ENCODE data around the gene OAT.
"Not testable (repeated sequence)": the region's sequence is repeated elsewhere in the genome, so short reads cannot be mapped to it uniquely, and the experiment has no call there.

The OAT gene

DNA sequence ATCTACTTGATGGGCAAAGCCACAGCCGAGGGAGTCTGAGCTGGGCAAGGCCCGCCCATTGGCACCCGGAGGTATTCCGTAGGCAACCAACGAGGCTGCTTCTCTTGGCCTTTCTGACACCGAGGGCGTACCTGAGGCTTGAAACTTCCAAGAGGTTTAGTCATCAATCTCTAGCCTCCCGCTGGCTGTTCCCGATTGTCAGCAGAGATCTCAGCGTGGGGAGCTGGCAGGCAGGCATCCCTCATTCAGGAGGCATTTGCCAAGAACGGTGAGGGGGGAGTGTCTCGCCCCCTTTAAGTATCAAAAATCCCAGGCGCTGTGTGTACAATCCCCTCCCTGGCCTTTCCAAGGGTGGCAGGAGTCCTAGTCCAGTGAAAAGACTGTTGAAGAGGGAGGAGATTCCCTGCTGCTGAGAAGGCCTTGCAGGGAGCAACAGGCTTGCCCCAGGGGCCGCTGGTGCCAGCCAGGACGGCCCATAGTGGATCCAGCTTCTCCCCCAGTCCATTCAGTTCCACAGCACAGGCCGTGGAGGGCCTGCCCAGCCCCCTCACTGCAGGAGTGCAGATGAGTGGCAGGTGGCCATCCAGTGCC, 39.7 kb downstream of the OAT start:
- DNase-seq (ENCODE audit: low spot score): no peak

DNA sequence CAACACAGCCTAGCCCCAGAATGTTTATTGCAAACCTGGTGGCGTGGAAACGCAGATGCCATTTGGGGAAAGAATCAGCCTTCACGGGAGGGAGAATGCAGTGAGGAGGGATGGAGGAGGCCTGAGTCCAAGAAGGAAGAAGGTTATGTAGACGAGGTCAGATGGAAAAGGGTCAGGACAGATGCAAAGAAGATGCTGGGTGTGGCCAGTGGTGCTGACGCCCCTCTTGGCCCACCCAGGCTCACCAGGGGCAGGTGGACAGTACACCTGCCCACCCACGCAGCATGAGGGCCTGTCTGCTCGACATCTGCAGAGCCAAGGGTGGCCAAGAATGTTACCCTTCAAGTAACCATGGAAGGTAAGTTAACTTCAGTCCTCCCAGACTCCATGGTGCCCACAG, 40.5 kb downstream of the OAT start:
- no peak for DNase-seq (ENCODE audit: low spot score)

DNA sequence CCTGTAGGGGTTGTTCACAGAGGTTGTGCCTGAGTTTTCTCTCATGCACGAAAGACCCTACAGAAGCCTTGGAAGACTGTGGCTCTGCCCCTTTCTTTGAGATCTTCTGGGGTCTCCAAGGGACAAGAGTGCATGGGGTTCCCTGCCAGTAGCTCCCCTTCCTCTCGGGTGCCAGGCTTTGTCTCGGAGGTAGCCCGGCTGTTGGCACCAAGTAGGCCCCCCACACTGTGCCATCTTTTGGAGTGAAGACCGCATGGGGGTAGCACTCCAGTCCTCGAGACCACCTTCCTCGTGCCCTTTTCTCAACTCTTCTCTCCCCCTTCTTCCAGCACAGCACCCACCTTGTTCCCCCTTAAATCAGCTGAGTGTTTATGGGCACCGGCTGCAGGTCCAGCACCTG, 41.6 kb downstream of the OAT start:
- no peak for DNase-seq (ENCODE audit: low spot score)

DNA sequence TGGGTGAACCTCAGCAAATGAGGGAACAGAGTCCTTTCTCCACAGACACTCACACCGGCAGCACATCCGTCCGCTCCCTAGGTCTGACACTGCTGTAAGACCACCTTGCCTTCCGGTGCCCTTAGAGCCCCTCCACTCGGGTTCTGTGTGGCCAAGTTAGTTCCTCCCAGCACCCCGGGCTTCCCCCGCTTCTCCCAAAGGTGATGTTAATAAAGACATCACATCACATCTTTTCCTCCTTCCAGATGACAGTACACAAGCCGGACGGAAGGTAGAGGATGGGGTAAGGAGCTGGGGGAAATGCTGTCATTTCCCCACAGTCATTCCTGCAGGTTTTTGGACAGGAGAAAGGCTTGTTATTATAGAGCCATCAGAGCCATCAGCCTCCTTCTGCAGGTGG, 42.3 kb downstream of the OAT start:
- no peak for DNase-seq (ENCODE audit: low spot score)

DNA sequence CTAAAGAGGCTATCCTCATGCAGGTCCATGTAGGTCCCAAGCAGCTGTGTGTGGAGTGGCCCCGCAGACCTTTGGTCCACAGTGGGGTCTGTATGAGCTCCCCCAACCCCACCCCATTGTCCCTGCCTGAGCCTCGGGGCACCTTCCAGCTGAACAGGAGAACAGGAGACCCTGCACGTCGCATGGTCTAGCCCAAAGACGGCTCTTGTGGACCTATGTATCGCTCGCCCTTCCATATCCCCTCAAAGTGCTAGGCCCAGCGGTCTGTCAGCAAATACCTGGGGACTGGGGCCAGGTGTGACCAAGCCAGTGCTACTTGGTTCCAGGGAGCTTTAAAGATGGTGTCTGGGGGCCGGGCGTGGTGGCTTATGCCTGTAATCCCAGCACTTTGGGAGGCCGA, 43.0 kb downstream of the OAT start:
- no peak for DNase-seq (ENCODE audit: low spot score)

DNA sequence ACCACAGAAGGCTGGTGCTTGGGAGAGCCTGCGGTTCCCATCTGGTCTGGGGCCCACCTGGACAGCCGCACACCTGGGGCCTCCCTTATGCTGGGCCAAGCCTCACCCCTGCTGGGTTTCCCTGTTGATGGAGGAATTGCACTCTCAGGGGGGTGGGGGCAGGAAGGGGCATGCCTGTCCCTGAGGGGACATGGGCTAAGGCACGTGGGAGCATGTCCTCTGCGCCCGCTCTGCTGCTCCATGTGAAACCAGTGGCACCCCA, 43.4 kb downstream of the OAT start:
- DNase-seq (ENCODE audit: low spot score): no peak

DNA sequence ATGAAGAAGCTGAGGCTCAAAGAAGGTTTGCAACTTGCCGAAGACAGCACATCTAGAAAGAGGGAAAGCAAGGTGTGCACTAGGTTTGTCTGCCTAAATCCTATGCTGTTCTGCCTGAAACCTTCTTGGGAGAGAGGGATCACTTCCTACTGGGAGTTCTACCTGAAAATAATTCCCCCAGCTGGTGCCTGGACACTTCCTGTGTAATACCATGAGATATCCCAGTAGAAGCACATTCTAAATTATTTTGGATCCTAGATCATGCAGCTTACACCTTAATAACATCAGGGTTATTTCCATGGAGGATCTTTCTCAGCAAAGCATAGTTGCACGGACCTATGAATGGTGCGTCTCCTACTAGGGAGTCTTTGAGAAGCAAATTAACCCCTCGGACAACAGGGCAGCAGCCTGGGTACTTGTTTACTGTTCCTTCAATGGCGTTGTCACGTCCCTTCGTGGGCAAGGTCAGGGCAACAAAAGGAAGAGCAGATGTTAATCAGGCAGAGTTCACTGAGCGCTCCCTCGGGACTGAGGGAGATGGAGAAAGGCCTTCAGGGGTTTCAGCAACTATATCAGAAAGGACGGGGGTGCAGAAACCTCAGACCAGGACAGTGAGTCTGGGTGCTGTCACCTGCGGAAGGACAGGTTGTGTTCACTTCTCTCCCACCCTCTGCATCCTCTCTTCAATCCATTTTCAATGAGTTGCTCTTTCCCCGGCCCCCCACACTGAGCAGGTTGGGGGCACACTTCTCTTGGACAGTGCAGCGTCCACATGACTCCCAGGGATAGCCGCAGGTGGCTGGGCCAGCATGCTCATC, 44.0 kb downstream of the OAT start:
- DNase-seq (ENCODE audit: low spot score): no peak

DNA sequence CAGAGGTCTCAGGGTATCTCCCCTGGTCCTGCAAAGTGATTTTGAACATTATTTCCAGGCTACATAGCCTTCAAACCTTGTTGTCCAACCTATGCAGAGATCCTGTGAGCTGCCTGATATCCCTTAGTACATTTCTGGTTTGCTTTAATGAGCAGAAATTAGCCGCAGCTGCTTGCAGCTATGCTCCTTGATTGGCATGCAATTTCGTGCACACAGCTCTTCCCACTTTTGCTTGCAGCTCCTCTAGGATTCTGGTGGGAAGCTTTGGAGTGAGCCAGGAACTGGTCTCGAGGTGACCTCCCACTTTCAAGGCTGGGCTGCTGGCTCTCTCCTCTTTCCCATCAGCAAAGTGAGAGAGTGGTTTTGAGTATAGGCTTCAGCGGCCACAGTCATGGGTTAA, 45.8 kb downstream of the OAT start:
- no peak for DNase-seq (ENCODE audit: low spot score)

DNA sequence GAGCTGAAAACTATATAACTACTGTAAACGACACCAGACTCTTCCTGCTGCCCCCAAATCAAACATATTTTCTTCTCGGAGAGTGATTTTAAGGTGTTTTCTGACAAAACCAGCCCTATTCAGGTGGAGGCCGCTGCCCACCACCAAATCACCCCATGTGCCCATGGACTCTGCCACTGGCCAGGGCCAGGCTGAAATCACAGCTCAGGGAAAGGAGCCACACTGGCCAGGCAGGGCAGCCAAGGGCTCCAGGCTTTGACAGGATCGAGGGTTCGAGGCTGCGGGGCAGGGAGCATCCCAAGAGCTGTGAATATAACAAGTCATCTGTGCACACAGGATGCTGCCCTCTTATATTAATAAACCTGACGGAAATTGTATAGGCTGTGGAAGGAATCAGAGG, 48.3 kb downstream of the OAT start:
- no peak for DNase-seq (ENCODE audit: low spot score)

DNA sequence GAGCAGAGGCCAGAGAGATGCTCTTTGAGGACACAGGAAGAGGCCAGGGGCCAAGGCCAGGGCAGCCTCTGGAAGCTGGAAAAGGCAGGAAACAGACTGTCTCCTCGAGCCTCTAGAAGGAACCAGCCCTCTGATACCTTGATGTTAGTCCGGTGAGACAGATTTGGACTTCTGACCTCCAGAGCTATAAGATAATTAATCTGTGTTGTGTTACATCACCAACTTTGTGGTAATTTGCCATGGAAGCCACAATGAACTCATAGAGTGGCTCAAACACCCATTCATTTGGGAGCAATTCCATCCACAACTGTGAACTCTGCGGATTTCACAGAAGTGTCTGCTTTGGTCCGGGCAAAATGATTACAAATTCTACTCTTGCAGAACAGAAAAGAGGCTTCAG, 48.7 kb downstream of the OAT start:
- DNase-seq (ENCODE audit: low spot score): no peak

DNA sequence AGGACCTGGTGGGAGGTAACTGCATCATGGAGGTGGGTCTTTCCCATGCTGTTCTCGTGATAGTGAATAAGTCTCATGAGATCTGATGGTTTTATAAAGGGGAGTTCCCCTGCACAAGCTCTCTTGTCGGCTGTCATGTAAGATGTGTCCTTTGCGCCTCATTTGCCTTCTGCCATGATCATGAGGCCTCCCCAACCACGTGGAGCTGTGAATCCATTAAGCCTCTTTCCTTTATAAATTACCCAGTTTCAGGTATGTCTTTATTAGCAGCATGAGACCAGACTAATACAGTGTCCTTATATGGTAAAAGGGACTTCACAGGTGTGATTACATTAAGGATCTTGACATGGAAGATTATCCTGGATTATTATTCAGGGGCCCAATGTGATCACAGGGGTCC, 49.2 kb downstream of the OAT start:
- not testable (repeated sequence) for DNase-seq (ENCODE audit: low spot score)

DNA sequence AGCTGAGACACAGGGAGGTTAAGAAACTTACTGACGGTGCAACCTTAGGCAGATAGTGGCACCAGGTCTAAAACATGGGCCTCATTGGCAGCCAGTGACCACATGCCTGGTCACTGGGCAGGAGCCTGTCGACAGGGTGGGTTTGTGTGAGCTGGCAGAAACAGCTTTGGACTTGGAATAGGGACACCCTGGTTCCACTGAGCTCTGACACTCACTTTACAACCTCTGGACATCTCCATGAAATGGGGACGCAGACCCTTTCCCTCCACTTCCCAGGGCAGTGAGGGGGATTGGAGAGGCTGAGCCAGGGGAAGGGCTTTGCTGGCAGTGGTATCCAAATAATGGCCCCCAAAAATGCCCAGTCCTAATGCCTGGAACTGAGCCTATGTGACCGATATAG, 49.7 kb downstream of the OAT start:
- no peak for DNase-seq (ENCODE audit: low spot score)

DNA sequence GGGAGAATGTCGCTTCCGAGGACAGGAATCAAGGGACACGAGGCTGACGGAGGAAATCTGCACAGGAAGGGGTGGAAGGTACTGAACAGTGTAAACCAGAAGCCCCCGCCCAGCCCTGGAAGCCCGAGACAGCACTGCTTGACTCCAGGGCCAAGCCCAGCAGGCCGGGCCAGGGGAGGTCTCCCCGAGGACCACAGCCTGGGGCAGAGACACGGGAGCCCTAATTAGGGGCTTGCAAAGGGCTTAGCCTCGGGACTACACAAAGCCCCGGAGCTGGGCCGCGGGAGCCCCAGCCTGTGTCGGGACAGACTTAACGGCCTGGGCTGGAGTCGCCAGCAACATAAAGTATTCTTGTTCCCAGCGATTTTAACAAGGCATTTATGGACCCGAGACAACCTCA, 50.8 kb downstream of the OAT start:
- DNase-seq (ENCODE audit: low spot score): no peak

DNA sequence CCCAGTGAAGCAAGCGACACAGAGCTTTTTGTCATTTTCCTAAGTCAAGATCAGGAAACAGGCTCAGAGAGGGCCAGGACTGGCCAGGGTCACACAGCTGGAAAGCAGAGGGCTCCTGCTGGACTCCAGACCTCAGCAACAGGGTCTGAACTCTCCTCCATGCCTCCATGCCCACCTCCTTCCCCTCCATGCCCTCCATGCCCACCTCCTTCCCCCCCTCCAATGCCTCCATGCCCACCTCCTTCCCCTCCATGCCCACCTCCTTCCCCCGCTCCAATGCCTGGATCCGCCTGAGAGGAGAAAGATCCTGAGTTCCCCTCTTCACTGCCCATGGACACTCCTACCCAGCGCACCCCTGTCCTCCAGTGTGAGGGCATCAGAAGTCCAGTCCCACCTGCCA, 51.3 kb downstream of the OAT start:
- no peak for DNase-seq (ENCODE audit: low spot score)

DNA sequence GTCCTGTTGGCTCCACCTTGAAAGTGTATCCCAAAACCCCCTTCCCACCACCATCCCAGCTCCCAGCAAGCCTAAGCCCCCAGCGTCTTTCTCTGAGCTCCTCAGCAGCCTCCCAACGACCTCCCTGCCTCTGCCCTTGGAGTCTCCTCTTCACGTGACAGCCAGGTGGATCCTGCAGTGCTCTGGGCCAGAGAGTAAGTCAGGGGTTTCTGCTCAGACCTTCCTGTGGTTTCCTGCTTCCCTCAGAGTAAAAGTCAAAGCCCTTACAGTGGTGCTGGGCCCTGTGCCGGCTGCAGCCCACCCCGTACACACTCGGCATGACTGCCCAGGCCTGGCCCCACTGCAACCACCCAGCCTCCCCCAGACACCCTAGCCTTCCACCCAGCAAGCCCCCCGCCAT, 51.9 kb downstream of the OAT start:
- DNase-seq (ENCODE audit: low spot score): no peak

DNA sequence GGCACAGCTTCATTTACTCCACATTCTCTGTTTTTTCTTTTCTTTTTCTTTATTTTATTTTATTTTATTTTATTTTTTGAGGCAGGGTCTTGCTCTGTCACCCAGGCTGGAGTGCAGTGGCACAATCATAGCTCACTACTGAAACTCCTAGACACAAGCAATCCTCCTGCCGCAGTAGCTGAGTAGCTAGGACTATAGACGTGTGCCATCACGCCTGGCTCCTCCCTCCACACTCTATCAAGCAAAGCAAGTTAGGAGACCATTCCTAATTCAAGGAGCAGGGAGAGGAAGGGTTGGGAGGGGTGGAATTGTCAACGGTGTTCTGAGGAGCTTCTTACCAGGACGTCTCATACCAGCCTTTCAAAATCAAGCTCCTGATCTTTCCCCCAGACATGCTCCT, 52.4 kb downstream of the OAT start:
- no peak for DNase-seq (ENCODE audit: low spot score)

DNA sequence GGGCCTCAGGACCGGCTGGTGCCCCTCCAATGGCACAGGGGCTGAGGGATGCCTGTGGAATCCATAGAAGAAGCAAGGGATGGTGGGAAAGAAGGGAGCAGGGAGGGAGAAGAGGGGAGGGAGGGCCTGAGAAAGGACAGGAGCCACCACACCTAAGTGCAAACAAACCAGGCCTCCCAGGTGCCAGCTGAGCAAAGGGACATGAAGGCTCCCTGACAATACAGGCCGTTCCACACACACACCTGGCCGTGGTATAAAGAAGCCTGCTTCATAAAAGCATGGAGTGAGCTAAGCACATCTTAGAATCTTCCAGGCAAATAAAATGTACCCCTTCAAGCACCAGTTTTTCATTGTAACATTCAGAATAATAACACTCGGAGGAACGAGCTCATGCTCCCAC, 54.0 kb downstream of the OAT start:
- DNase-seq (ENCODE audit: low spot score): no peak

DNA sequence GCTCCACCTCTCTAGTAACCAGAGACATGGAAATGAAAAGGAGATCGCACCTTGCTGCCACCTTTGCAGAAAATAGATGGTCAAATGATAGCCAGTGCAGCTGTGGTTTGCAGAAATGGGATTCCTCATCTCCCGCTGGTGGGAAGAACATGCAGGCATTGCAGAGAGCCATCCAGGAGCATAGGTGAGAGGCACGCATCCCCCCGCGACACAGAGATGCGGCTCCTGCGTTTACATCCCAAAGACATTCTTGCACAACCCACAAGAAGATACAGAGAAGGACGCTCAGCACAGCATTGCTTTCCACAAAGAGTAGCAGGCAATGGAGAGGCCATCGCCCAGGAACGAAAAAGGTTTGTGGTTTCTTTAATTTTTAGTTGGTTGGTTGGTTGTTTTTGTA, 56.2 kb downstream of the OAT start:
- DNase-seq (ENCODE audit: low spot score): no peak

DNA sequence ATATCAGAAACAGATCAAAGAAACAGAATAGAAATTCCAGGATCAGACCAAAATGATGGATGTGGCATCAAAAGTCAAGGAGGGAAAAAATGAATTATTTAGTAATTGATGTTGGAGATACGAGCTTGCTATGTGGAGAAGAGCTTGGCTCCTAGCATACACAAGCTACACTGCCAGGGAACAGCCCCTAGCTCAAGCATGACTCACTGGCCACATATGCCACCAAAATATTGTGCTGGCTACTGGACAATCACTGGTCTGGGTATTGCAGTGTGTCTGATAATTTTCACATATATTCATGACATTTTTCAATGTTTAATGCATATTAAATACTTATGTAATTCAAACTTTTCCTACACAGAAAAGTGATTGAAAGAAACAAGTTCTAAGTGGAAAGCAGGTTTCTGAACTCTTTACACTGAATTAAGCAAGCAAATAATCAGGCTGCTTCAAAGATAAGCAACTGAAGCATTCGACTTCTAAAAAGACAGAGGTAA, 59.3 kb downstream of the OAT start:
- no peak for DNase-seq (ENCODE audit: low spot score)

DNA sequence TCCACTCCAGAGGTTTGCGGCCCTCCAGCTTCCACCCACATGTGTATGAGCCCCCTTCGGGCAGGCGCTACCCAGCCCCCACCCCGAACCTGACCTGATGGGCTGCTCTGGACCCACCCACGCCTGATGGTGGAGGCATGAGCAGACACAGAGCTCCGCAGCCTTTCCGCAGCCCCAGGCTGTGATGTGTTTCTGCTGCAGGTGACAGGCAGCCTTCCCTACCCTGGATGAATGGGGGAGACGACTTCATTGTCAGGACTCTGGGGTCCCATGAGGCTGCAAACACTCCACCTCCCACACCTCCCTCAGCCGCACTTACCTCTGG, 61.2 kb downstream of the OAT start:
- no peak for DNase-seq (ENCODE audit: low spot score)

DNA sequence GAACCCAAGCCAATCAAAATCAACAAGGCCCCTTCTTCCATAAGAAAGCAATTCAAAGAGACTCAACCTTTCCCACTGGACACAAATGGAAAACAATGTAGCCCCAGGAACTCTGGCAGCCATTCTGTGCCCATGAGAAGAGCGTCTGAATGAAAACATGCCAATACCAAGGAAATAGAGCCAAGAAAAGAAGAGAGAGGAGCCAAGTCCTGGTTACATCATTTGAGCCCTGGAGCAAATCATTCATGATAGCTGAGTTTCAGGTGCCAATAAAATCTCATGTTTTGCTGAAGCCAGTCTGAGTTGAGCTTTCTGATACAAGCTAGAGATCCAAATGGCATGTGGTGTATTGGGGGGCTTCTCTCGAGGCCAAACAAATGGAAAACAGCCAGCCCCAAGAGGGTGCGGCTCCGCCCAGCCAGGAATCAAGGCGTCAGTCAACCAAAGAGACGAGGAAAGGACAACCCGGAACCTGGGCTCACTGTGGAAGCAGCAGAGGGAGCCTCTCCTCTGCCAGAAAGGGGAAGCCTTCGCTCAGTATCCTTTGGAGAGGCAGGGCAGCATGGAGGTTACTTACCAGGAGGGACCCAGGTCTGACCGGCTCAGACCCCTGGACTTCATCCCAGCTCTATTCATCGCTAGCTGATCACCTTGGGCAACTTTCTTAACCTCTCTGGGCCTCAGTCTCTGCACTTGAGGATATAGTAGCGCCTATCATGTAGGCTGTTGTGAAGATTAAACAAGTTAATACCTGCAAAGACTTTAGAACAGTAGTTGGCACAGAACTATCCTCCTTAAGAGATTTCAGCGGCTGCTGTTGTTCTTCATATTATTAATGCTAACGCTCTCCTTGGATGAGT, 61.8 kb downstream of the OAT start:
- DNase-seq (ENCODE audit: low spot score): no peak

DNA sequence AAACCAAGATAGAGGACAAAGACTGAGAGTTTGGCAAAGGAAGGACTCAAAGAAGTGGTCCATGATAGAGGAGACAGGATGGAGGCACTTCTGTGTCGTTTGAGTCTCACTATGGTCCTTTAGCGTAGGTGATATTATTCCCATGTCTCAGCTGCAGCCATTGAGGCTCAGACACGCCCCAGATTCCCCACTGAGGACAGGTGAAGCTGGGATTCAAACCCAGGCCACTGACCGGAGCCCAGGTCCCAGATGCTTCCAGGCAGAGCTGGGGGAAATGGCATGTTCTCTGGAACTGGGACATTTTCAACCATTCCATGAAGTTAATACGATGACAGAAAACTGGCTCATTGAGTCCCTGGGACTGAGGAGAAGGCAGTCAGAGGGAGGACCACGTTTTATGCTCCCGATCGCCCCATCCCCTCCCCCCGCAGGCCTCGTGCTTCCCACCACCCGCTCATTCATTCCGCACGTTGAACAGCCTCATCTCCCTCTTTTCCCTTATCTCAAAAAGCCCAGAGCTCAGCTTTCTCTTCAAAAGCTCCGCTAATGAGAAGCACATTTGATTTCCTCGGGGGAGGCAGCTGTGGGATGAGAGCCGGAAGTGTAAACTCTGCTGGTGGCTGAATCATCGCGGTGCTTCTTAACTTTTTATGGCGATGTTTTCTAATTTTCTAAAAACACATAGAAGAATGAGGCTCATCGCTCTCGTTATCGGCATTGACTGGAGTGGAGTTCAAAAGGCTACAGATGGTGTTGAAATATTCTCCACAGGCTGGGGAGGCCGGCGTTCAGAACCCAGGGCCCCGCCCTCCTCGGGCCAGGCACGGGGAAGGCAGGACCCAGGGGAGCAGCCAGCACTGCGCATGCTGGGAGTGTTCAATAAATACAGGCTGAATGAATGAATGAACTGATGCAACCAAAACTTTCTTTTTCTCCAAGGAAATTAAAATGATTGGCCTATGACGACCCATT, 64.0 kb downstream of the OAT start:
- peak; percentile 91 for DNase-seq (ENCODE audit: low spot score)

All from AG20443 (cell line).